IMR-90 (cell line): ENCODE measurements around the gene EFCAB8. TPM values are rescaled to one million over a fixed set of nuclear protein-coding genes. Genes with fewer than 3 reads are reported as not detected.

Source experiments
- ATAC-seq: fragments of 200-7000 bp; cut with Tn5 transposase; 2 replicates; pipeline ENCODE4 v1.9.1; 2020; ENCODE audit warnings: low read depth, mild to moderate bottlenecking, moderate library complexity
- BruUV-seq: library from RNA; stranded (reverse); fragments of 400-500 nt; replicated peaks from 2 replicates; lab custom pipeline; 2021; lab: Mats Ljungman, UMichigan
- CTCF ChIA-PET: fragments of 300-600 bp; formaldehyde crosslinking; extraction: SDS; loops from one replicate; lab custom pipeline; 2021; ENCODE audit warnings: antibody characterized with exemption; lab: Yijun Ruan, JAX
- POLR2A ChIA-PET: fragments of 300-600 bp; sonication (Branson Sonifier 250); formaldehyde crosslinking; loops from one replicate; lab custom pipeline; 2022; ENCODE audit warnings: antibody characterized with exemption; ENCODE audit not compliant: unreplicated experiment; lab: Charles Lee
- DNase-seq: peaks from one replicate; pipeline ENCODE4 v3.0.0; 2013
- H2AFZ ChIP-seq: replicated peaks from 2 replicates; pipeline ENCODE3; 2013; ENCODE audit warnings: low read length, mild to moderate bottlenecking; ENCODE audit not compliant: poor library complexity
- H2AK5ac ChIP-seq: 2 replicates; pipeline ENCODE4 v1.6.1; 2013; ENCODE audit warnings: low read depth, low read length, inconsistent platforms
- H2AK9ac ChIP-seq: replicated peaks from 2 replicates; pipeline ENCODE3; 2013; ENCODE audit warnings: mild to moderate bottlenecking, low read depth, low read length, moderate library complexity; ENCODE audit not compliant: poor library complexity
- H2BK120ac ChIP-seq: 2 replicates; pipeline ENCODE4 v1.6.1; 2013; ENCODE audit warnings: low read depth, low read length, inconsistent platforms
- H2BK15ac ChIP-seq: 3 replicates; pipeline ENCODE4 v1.6.1; 2013; ENCODE audit warnings: low read depth, low read length, inconsistent platforms
- H2BK20ac ChIP-seq: 2 replicates; pipeline ENCODE4 v1.6.1; 2013; ENCODE audit warnings: low read depth, mild to moderate bottlenecking, inconsistent platforms, low read length, moderate library complexity
- H2BK5ac ChIP-seq: 2 replicates; pipeline ENCODE4 v1.6.1; 2013; ENCODE audit warnings: mild to moderate bottlenecking, low read depth, low read length, inconsistent platforms; ENCODE audit not compliant: poor library complexity, severe bottlenecking
- H3K14ac ChIP-seq: replicated peaks from 2 replicates; pipeline ENCODE4 v1.6.1; 2013; ENCODE audit warnings: low read depth, low read length, inconsistent platforms
- H3K18ac ChIP-seq: 2 replicates; pipeline ENCODE4 v1.6.1; 2013; ENCODE audit warnings: low read depth, low read length, control low read depth
- H3K23ac ChIP-seq: 2 replicates; pipeline ENCODE4 v1.6.1; 2013; ENCODE audit warnings: low read depth, low read length, inconsistent platforms
- H3K27ac ChIP-seq: 2 replicates; pipeline ENCODE4 v1.5.1; 2013; ENCODE audit warnings: mild to moderate bottlenecking, control low read depth, low read length; ENCODE audit not compliant: insufficient read depth
- H3K27me3 ChIP-seq: 2 replicates; pipeline ENCODE4 v1.6.1; 2013; ENCODE audit warnings: low read length; ENCODE audit not compliant: control insufficient read depth, insufficient read depth
- H3K36me3 ChIP-seq: 2 replicates; pipeline ENCODE4 v1.6.1; 2013; ENCODE audit warnings: low read length, mixed read lengths; ENCODE audit not compliant: control insufficient read depth, insufficient read depth
- H3K4ac ChIP-seq: 2 replicates; pipeline ENCODE4 v1.6.1; 2013; ENCODE audit warnings: low read depth, low read length, inconsistent platforms
- H3K4me1 ChIP-seq: 2 replicates; pipeline ENCODE4 v1.6.1; 2013; ENCODE audit warnings: low read length, mixed read lengths; ENCODE audit not compliant: control insufficient read depth, insufficient read depth
- H3K4me2 ChIP-seq: 2 replicates; pipeline ENCODE4 v1.6.1; 2013; ENCODE audit warnings: low read depth, mild to moderate bottlenecking, control low read depth, low read length, moderate library complexity
- H3K4me3 ChIP-seq: 2 replicates; pipeline ENCODE4 v1.5.1; 2013; ENCODE audit warnings: low read depth, mild to moderate bottlenecking, control low read depth, low read length, moderate library complexity; ENCODE audit not compliant: insufficient read depth
- H3K56ac ChIP-seq: 2 replicates; pipeline ENCODE4 v1.6.1; 2013; ENCODE audit warnings: low read length, inconsistent platforms; ENCODE audit not compliant: insufficient read depth; ENCODE audit errors: extremely low read depth
- H3K79me1 ChIP-seq, 2 experiments: 2 replicates each; pipeline ENCODE4 v1.6.1; 2013; ENCODE audit warnings: low read length in 2 of 2, inconsistent platforms in 1 of 2, low read depth in 1 of 2
- H3K9ac ChIP-seq: 2 replicates; pipeline ENCODE4 v1.6.1; 2013; ENCODE audit warnings: low read depth, low read length, control low read depth
- H3K9me1 ChIP-seq: 2 replicates; pipeline ENCODE4 v1.6.1; 2013; ENCODE audit warnings: low read length, inconsistent platforms; ENCODE audit not compliant: insufficient read depth
- H3K9me3 ChIP-seq: 2 replicates; pipeline ENCODE4 v1.6.1; 2013; ENCODE audit warnings: low read length; ENCODE audit not compliant: control insufficient read depth, insufficient read depth
- H4K20me1 ChIP-seq: 2 replicates; pipeline ENCODE4 v1.6.1; 2013; ENCODE audit warnings: low read length, inconsistent platforms; ENCODE audit not compliant: insufficient read depth
- H4K5ac ChIP-seq: 2 replicates; pipeline ENCODE4 v1.6.1; 2013; ENCODE audit warnings: mild to moderate bottlenecking, low read depth, low read length, control low read depth
- H4K8ac ChIP-seq, 2 experiments: 2 replicates each; pipeline ENCODE4 v1.6.1; 2013; ENCODE audit warnings: low read depth in 2 of 2, low read length in 2 of 2, control low read depth in 1 of 2, inconsistent platforms in 1 of 2
- H4K91ac ChIP-seq: 2 replicates; pipeline ENCODE4 v1.6.1; 2013; ENCODE audit warnings: low read depth, low read length, inconsistent platforms; ENCODE audit not compliant: insufficient read depth
- MAFK ChIP-seq: IDR thresholded peaks from 2 replicates; pipeline ENCODE4 v1.6.1; 2012; ENCODE audit warnings: low read depth, low read length, improper control_type of control experiment
- SMC3 ChIP-seq: fragments of 150-350 bp; IDR thresholded peaks from 2 replicates; pipeline ENCODE4 v1.6.1; 2016; ENCODE audit warnings: low read depth, mild to moderate bottlenecking, antibody characterized with exemption, low read length, moderate library complexity
- WGBS, 2 experiments: methylation state at CpG; one replicate each; pipeline versions ENCODE4 v1.1.5 to v1.1.7; 2013; ENCODE audit warnings: missing lambda C conversion rate in 2 of 2; ENCODE audit not compliant: insufficient read length in 1 of 2; ENCODE audit errors: extremely low coverage in 2 of 2; 5-methylcytosine and 5-hydroxymethylcytosine counted together
- dilution Hi-C: fragments of 300-500 bp; cut with HindIII; formaldehyde crosslinking; loops from one replicate; pipeline ENCODE4 v1.14.3; 2018; ENCODE audit warnings: low sequenced_read_pairs; ENCODE audit not compliant: unreplicated experiment
- in situ Hi-C: fragments of 300-500 bp; cut with MboI; formaldehyde crosslinking; loops from 3 replicates; pipeline ENCODE4 v1.14.3; 2019; ENCODE audit warnings: low sequenced_read_pairs, inconsistent platforms, mixed read lengths
- intact Hi-C: fragments of 100-400 bp; cut with micrococcal nuclease; formaldehyde crosslinking; loops from 2 replicates; pipeline ENCODE4 v1.10.0; 2022
- polyA plus RNA-seq, 3 experiments: library from polyadenylated mRNA; depleted of rRNA; stranded (reverse); fragments of >200 nt; gene quantifications; 2 replicates each; pipeline ENCODE4 v1.2.3, GENCODE V29; 2012; ENCODE audit warnings: low replicate concordance in 1 of 3
- total RNA-seq: library from RNA; depleted of rRNA; stranded (reverse); fragments of >200 nt; gene quantifications from 2 replicates; pipeline ENCODE4 v1.2.3, GENCODE V29; 2012

Gene EFCAB8
- total and polyA plus RNA-seq, 2 of the 4 experiments (the other 2 are of a cell fraction): not detected

- Histone ChIP-seq H3K27ac (no peak overlapping the region), H2AK5ac (no peak overlapping the region), H3K4me1 (no peaks in the 10 kb centered on the region), H3K9me1 (no peaks in the 10 kb centered on the region), H2AK9ac (peak overlapping the region; percentile 16), H3K4me3 (no peak overlapping the region), H3K79me1 (no peaks in the 10 kb centered on the region), H3K9me3 (no peaks in the 10 kb centered on the region), H3K18ac (no peak overlapping the region), H2AFZ (no peak overlapping the region), H3K4me2 (no peak overlapping the region), H3K27me3 (peaks cover 3% of the 10 kb centered on the region), H3K9ac (no peak overlapping the region), H2BK20ac (no peak overlapping the region), H4K5ac (no peak overlapping the region), H2BK120ac (no peak overlapping the region), H2BK5ac (no peak overlapping the region), H4K8ac (no peak overlapping the region), H3K14ac (no peak overlapping the region), H3K56ac (no peak overlapping the region), H3K36me3 (no peaks in the 10 kb centered on the region), H4K91ac (no peak overlapping the region), H4K20me1 (no peaks in the 10 kb centered on the region; the same call in 1 of the 2 replicates), H2BK15ac (no peak overlapping the region), H3K4ac (no peak overlapping the region), H3K23ac (no peak overlapping the region)
- ChIA-PET CTCF (no interaction called here), POLR2A (no interaction called here)
- in situ Hi-C loops: no loop called here
- DNase-seq: no peak
- intact Hi-C loops: no loop called here
- TF ChIP-seq SMC3 (no peak), MAFK (no peak)
- no peak for ATAC-seq
- BruUV-seq: no TSS peak
- WGBS, 2 experiments: 35% methylated on average over 3 of the region's 8 CpGs; no CpG with 5 or more reads in 1 of the 2 experiments
- dilution Hi-C loops: no loop called here
Observed at GRCh38 chr20:33005908-33006775, 147.4 kb downstream of the EFCAB8 start.
